GM19099 (cell line): ENCODE results near the gene HES3.

Experiments used
- POLR2A ChIP-seq: IDR thresholded peaks from 3 replicates; pipeline ENCODE4 v1.6.1; 2011; ENCODE audit warnings: low read depth; ENCODE audit not compliant: insufficient read length; ENCODE audit errors: extremely low read depth

Gene HES3

GRCh38 chr1:6210591-6211355 lies 33.2 kb upstream of the HES3 start:
- TF ChIP-seq POLR2A, result no peak

GRCh38 chr1:6211731-6212130 lies 32.2 kb upstream of the HES3 start:
- no peak for TF ChIP-seq POLR2A

GRCh38 chr1:6212193-6212959 lies 31.6 kb upstream of the HES3 start:
- TF ChIP-seq POLR2A, result no peak

- no peak for TF ChIP-seq POLR2A
Observed at GRCh38 chr1:6218375-6219164, 25.4 kb upstream of the HES3 start.

- TF ChIP-seq POLR2A, result no peak
Observed at GRCh38 chr1:6220236-6220635, 23.7 kb upstream of the HES3 start.

- no peak for TF ChIP-seq POLR2A
Observed at GRCh38 chr1:6221210-6221784, 22.7 kb upstream of the HES3 start.

GRCh38 chr1:6222636-6223035 lies 21.3 kb upstream of the HES3 start:
- no peak for TF ChIP-seq POLR2A

- TF ChIP-seq POLR2A, result no peak
Observed at GRCh38 chr1:6223617-6224016, 20.4 kb upstream of the HES3 start.

GRCh38 chr1:6224718-6225117 lies 19.3 kb upstream of the HES3 start:
- TF ChIP-seq POLR2A, result no peak

GRCh38 chr1:6225651-6226050 lies 18.3 kb upstream of the HES3 start:
- no peak for TF ChIP-seq POLR2A

GRCh38 chr1:6233376-6233775 lies 10.6 kb upstream of the HES3 start:
- TF ChIP-seq POLR2A, result no peak

- TF ChIP-seq POLR2A, result no peak
Observed at GRCh38 chr1:6234502-6235295, 9.3 kb upstream of the HES3 start.

- TF ChIP-seq POLR2A, result no peak
Observed at GRCh38 chr1:6235296-6235677, 8.7 kb upstream of the HES3 start.

GRCh38 chr1:6237093-6237492 lies 6.9 kb upstream of the HES3 start:
- no peak for TF ChIP-seq POLR2A
